HepG2 (cell line): ENCODE data around the gene GALR3. TPM values are rescaled to one million over a fixed set of nuclear protein-coding genes. Genes with fewer than 3 reads are reported as not detected.

Experiments used
- KDM4B ChIP-seq: sonication (generic); formaldehyde crosslinking; IDR thresholded peaks from 2 replicates; pipeline ENCODE4 v1.4.0; 2020; ENCODE audit warnings: missing genetic modification reagents
- MBD4 ChIP-seq: IDR thresholded peaks from 2 replicates; pipeline ENCODE4 v1.6.1; 2012; ENCODE audit warnings: low read length, inconsistent platforms, borderline replicate concordance
- REPIN1 ChIP-seq: sonication (generic); formaldehyde crosslinking; IDR thresholded peaks from 2 replicates; pipeline ENCODE4 v1.8.0; 2022; ENCODE audit warnings: missing genetic modification reagents, low read depth, mild to moderate bottlenecking, borderline replicate concordance
- ZNF354B ChIP-seq: sonication (generic); formaldehyde crosslinking; IDR thresholded peaks from 2 replicates; pipeline ENCODE4 v1.8.0; 2022; ENCODE audit warnings: mild to moderate bottlenecking, missing genetic modification reagents
- ZNF549 ChIP-seq: sonication (generic); formaldehyde crosslinking; IDR thresholded peaks from 2 replicates; pipeline ENCODE4 v1.5.0; 2020; ENCODE audit warnings: missing genetic modification reagents
- ZNF670 ChIP-seq: sonication (generic); formaldehyde crosslinking; IDR thresholded peaks from 2 replicates; pipeline ENCODE4 v1.8.0; 2022; ENCODE audit warnings: mild to moderate bottlenecking, missing genetic modification reagents, borderline replicate concordance
- polyA plus RNA-seq, 8 experiments: library from polyadenylated mRNA; depleted of rRNA in 3 of 8; stranded (reverse) in 7 of 8; unstranded in 1 of 8; fragments of >200 nt; fragmentation: Illumina TruSeq in 4 of 8; extraction: Trizol in 4 of 8; gene quantifications; 2 replicates each; pipeline versions ENCODE4 v1.2.1 to v1.2.3, GENCODE V29; 2011 to 2016; ENCODE audit warnings: low read depth in 4 of 8, missing spikeins in 1 of 8, mixed read lengths in 1 of 8; ENCODE audit not compliant: insufficient read depth in 1 of 8
- total RNA-seq, 5 experiments: library from RNA; depleted of rRNA; stranded (reverse); fragments of >200 nt; fragmentation: Illumina TruSeq; extraction: Trizol; gene quantifications; 2 replicates each; pipeline ENCODE4 v1.2.3, GENCODE V29; 2016; ENCODE audit warnings: low read depth in 1 of 5
- TF ChIP-seq, protein P1 (sequence below): sonication (generic); formaldehyde crosslinking; IDR thresholded peaks from 2 replicates; pipeline ENCODE4 v1.5.1; 2020; ENCODE audit warnings: missing genetic modification reagents, mild to moderate bottlenecking, borderline replicate concordance
- TF ChIP-seq, protein P2 (sequence below): sonication (generic); formaldehyde crosslinking; IDR thresholded peaks from 2 replicates; pipeline ENCODE4 v1.8.0; 2023; ENCODE audit warnings: mild to moderate bottlenecking, missing genetic modification reagents
- TF ChIP-seq, protein P3 (sequence below), 2 experiments: IDR thresholded peaks; 2 replicates each; pipeline ENCODE4 v1.6.1; 2011 to 2012; ENCODE audit warnings: low read length in 2 of 2, borderline replicate concordance in 1 of 2, low read depth in 1 of 2, mild to moderate bottlenecking in 1 of 2, moderate library complexity in 1 of 2
- TF ChIP-seq, protein P4 (sequence below): sonication (generic); formaldehyde crosslinking; IDR thresholded peaks from 2 replicates; pipeline ENCODE4; 2020; ENCODE audit warnings: missing genetic modification reagents, mild to moderate bottlenecking, borderline replicate concordance
- TF ChIP-seq, protein P5 (sequence below): sonication (generic); formaldehyde crosslinking; IDR thresholded peaks from 2 replicates; pipeline ENCODE4 v1.5.1; 2020; ENCODE audit warnings: mild to moderate bottlenecking, missing genetic modification reagents, moderate library complexity
- TF ChIP-seq, protein P6 (sequence below): sonication (generic); formaldehyde crosslinking; IDR thresholded peaks from 2 replicates; pipeline ENCODE4 v1.5.1; 2020; ENCODE audit warnings: missing genetic modification reagents, mild to moderate bottlenecking, borderline replicate concordance

GALR3 gene
- total and polyA plus RNA-seq, 2 of the 13 experiments (the other 11 are each of a cell fraction or from before 2014, with no cell fraction given), result 0.13 TPM; not detected in 1

DNA sequence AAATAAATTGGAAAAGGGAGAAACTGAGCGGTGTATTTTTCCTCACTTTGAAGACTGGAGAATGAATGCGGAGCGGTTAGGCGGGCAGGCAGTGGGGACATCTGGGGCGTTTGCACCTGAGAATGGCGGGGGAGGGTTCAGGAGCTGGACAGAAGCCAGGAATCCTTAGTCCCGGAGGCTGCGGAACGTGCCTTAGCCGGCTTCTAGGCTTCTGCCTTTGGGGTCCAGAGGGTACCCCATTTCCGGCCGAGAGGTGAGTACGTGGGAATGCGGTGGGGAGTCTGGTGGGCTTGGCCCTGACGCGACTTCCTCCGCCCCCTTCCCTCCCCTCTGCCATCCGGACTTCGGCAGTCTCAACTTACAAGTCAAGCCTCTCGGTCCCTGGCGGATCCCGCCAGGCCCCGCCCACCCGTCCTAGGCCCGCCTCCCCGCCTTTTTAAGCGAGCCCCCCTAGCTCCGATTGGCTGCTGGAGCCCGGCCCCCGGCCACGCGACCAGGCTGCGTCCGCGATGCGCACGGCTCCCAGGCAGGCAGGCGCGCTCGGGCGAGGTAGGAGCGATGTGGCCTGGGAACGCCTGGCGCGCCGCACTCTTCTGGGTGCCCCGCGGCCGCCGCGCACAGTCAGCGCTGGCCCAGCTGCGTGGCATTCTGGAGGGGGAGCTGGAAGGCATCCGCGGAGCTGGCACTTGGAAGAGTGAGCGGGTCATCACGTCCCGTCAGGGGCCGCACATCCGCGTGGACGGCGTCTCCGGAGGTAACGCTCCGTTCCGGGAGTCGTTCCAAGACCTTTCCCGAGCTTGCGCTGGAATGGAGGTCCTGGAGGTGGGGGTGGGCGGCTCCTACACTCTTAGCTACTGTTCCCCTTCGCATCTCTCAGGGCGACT, 15.5 kb upstream of the GALR3 start, which contains the start of gene GCAT (continued):
- no peak; the same call in 1 of the 2 replicates for TF ChIP-seq KDM4B
- TF ChIP-seq, protein P1, sequence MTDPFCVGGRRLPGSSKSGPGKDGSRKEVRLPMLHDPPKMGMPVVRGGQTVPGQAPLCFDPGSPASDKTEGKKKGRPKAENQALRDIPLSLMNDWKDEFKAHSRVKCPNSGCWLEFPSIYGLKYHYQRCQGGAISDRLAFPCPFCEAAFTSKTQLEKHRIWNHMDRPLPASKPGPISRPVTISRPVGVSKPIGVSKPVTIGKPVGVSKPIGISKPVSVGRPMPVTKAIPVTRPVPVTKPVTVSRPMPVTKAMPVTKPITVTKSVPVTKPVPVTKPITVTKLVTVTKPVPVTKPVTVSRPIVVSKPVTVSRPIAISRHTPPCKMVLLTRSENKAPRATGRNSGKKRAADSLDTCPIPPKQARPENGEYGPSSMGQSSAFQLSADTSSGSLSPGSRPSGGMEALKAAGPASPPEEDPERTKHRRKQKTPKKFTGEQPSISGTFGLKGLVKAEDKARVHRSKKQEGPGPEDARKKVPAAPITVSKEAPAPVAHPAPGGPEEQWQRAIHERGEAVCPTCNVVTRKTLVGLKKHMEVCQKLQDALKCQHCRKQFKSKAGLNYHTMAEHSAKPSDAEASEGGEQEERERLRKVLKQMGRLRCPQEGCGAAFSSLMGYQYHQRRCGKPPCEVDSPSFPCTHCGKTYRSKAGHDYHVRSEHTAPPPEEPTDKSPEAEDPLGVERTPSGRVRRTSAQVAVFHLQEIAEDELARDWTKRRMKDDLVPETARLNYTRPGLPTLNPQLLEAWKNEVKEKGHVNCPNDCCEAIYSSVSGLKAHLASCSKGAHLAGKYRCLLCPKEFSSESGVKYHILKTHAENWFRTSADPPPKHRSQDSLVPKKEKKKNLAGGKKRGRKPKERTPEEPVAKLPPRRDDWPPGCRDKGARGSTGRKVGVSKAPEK (CRISPR knock-in tag), result 0 out of 2 replicates have a peak, but pooled peaks have one; percentile 10
- TF ChIP-seq, protein P2, sequence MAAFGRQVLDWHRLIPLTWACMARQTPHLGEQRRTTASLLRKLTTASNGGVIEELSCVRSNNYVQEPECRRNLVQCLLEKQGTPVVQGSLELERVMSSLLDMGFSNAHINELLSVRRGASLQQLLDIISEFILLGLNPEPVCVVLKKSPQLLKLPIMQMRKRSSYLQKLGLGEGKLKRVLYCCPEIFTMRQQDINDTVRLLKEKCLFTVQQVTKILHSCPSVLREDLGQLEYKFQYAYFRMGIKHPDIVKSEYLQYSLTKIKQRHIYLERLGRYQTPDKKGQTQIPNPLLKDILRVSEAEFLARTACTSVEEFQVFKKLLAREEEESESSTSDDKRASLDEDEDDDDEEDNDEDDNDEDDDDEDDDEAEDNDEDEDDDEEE (CRISPR knock-in tag), result peak; percentile 60; the same call in 1 of the 2 replicates
- TF ChIP-seq, protein P3, sequence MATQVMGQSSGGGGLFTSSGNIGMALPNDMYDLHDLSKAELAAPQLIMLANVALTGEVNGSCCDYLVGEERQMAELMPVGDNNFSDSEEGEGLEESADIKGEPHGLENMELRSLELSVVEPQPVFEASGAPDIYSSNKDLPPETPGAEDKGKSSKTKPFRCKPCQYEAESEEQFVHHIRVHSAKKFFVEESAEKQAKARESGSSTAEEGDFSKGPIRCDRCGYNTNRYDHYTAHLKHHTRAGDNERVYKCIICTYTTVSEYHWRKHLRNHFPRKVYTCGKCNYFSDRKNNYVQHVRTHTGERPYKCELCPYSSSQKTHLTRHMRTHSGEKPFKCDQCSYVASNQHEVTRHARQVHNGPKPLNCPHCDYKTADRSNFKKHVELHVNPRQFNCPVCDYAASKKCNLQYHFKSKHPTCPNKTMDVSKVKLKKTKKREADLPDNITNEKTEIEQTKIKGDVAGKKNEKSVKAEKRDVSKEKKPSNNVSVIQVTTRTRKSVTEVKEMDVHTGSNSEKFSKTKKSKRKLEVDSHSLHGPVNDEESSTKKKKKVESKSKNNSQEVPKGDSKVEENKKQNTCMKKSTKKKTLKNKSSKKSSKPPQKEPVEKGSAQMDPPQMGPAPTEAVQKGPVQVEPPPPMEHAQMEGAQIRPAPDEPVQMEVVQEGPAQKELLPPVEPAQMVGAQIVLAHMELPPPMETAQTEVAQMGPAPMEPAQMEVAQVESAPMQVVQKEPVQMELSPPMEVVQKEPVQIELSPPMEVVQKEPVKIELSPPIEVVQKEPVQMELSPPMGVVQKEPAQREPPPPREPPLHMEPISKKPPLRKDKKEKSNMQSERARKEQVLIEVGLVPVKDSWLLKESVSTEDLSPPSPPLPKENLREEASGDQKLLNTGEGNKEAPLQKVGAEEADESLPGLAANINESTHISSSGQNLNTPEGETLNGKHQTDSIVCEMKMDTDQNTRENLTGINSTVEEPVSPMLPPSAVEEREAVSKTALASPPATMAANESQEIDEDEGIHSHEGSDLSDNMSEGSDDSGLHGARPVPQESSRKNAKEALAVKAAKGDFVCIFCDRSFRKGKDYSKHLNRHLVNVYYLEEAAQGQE (IDR thresholded peaks at IDR 0.05; ENCODE audit: borderline replicate concordance in 1 of 2, low read depth in 1 of 2, low read length in 2 of 2), result peak in 1 of 2 experiments; percentile 28; a peak in 1 of 4 replicates
- TF ChIP-seq, protein P4, sequence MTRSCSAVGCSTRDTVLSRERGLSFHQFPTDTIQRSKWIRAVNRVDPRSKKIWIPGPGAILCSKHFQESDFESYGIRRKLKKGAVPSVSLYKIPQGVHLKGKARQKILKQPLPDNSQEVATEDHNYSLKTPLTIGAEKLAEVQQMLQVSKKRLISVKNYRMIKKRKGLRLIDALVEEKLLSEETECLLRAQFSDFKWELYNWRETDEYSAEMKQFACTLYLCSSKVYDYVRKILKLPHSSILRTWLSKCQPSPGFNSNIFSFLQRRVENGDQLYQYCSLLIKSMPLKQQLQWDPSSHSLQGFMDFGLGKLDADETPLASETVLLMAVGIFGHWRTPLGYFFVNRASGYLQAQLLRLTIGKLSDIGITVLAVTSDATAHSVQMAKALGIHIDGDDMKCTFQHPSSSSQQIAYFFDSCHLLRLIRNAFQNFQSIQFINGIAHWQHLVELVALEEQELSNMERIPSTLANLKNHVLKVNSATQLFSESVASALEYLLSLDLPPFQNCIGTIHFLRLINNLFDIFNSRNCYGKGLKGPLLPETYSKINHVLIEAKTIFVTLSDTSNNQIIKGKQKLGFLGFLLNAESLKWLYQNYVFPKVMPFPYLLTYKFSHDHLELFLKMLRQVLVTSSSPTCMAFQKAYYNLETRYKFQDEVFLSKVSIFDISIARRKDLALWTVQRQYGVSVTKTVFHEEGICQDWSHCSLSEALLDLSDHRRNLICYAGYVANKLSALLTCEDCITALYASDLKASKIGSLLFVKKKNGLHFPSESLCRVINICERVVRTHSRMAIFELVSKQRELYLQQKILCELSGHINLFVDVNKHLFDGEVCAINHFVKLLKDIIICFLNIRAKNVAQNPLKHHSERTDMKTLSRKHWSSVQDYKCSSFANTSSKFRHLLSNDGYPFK (CRISPR knock-in tag), result peak; percentile 42; the same call in 1 of the 2 replicates
- 0 out of 2 replicates have a peak, but pooled peaks have one; percentile 11 for TF ChIP-seq REPIN1 (CRISPR knock-in tag)
- TF ChIP-seq ZNF670 (CRISPR knock-in tag), result peak; percentile 8; the same call in 1 of the 2 replicates
- no peak for TF ChIP-seq ZNF549 (CRISPR knock-in tag)
- no peak for TF ChIP-seq ZNF354B (CRISPR knock-in tag)
- TF ChIP-seq, protein P5, sequence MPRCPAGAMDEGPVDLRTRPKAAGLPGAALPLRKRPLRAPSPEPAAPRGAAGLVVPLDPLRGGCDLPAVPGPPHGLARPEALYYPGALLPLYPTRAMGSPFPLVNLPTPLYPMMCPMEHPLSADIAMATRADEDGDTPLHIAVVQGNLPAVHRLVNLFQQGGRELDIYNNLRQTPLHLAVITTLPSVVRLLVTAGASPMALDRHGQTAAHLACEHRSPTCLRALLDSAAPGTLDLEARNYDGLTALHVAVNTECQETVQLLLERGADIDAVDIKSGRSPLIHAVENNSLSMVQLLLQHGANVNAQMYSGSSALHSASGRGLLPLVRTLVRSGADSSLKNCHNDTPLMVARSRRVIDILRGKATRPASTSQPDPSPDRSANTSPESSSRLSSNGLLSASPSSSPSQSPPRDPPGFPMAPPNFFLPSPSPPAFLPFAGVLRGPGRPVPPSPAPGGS (CRISPR knock-in tag), result peak; percentile 89; the same call in 1 of the 2 replicates
- TF ChIP-seq MBD4, result no peak
- TF ChIP-seq, protein P6, sequence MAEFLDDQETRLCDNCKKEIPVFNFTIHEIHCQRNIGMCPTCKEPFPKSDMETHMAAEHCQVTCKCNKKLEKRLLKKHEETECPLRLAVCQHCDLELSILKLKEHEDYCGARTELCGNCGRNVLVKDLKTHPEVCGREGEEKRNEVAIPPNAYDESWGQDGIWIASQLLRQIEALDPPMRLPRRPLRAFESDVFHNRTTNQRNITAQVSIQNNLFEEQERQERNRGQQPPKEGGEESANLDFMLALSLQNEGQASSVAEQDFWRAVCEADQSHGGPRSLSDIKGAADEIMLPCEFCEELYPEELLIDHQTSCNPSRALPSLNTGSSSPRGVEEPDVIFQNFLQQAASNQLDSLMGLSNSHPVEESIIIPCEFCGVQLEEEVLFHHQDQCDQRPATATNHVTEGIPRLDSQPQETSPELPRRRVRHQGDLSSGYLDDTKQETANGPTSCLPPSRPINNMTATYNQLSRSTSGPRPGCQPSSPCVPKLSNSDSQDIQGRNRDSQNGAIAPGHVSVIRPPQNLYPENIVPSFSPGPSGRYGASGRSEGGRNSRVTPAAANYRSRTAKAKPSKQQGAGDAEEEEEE (CRISPR knock-in tag), result peak; percentile 53; the same call in 1 of the 2 replicates
